ENCODE data around the gene USH1C. TPM values are rescaled to one million over a fixed set of nuclear protein-coding genes. Genes with fewer than 3 reads are reported as not detected.

Gene USH1C
- total and polyA plus RNA-seq, 9 of the 15 experiments (the other 6 are each of a cell fraction or from before 2014, with no cell fraction given): 0.04 TPM; not detected in 8

DNA sequence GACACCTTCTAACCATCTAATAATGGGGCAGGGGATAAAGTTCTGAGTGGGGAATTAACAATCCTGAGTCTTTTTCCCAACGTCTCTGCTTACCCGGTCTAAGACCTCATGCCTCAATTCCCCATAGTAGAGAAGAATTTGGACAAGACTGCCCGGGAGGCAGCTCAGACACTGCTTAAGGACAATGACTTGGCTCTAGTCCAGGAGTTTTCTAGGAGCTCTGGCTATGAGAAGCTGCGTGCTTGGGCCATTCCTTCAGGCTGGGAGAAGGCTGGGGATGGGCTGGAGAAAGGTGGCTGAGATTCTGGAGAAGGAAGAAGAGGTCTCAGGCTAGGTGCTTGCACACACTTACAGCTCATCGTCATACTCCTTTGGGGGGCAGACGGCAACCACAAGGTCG, 47.8 kb downstream of the USH1C start:
- no peak overlapping the region for H3K9ac ChIP-seq (ENCODE audit: insufficient read depth in 1 of 2, low read depth in 2 of 2, low read length in 2 of 2)
- BruUV-seq (replicated peaks): no TSS peak
- no peaks in the 10 kb centered on the region for H3K79me2 ChIP-seq (ENCODE audit: control insufficient read depth, insufficient read depth, low read length)
- no peak overlapping the region for H3K4me2 ChIP-seq (ENCODE audit: insufficient read depth, low read length)
- ChIA-PET CTCF (ENCODE audit: low intra/inter-chr PET ratio) (no interaction called here), POLR2A (interaction anchor here (0.8 kb wide), 1 partner anchor 33 kb away, joined by 3 read pairs; no protein-coding TSS in a partner anchor)
- ATAC-seq (no peak), DNase-seq (ENCODE audit: extremely low read depth in 1 of 4, low spot score in 3 of 4) (peak in 1 of 4 experiments; percentile 10), FAIRE-seq (no peak)
- no peaks in the 10 kb centered on the region for H3K9me3 ChIP-seq (replicated peaks; ENCODE audit: control insufficient read depth, insufficient read depth, low read depth, low read length)
- no peak overlapping the region for H3K27ac ChIP-seq (ENCODE audit: extremely low read depth, low read depth, low read length)
- H3K4me1 ChIP-seq (replicated peaks in 1 of 2; ENCODE audit: control insufficient read depth in 2 of 2, insufficient read depth in 2 of 2, low read length in 2 of 2): no peaks in the 10 kb centered on the region
- in situ Hi-C loops (cut with MboI): no loop called here
- H3K9me1 ChIP-seq (ENCODE audit: control insufficient read depth, insufficient read depth, low read length): peaks cover 4% of the 10 kb centered on the region
- 2% methylated on average over 7 of the region's 7 CpGs for WGBS (ENCODE audit: insufficient coverage, low coverage, missing lambda C conversion rate)
- H2AFZ ChIP-seq (ENCODE audit: low read depth, low read length): no peak overlapping the region
- peaks cover 4% of the 10 kb centered on the region; the same call in 1 of the 2 replicates for H4K20me1 ChIP-seq (replicated peaks; ENCODE audit: control insufficient read depth, insufficient read depth, low read length)
- intact Hi-C loops (cut with micrococcal nuclease): no loop called here
- no peak overlapping the region for H3K4me3 ChIP-seq
- peaks cover 0 to 63% of the 10 kb centered on the region in 2 experiments; a peak in 3 of 5 replicates for H3K27me3 ChIP-seq (ENCODE audit: control insufficient read depth in 2 of 2, insufficient read depth in 2 of 2, low read length in 2 of 2)
- H3K36me3 ChIP-seq (ENCODE audit: control insufficient read depth, insufficient read depth, low read length): no peaks in the 10 kb centered on the region
- TF ChIP-seq MTA1 (IDR thresholded peaks at IDR 0.05; ENCODE audit: borderline replicate concordance) (no peak), ZNF444 (CRISPR knock-in tag; IDR thresholded peaks at IDR 0.05) (no peak), NFIC (IDR thresholded peaks at IDR 0.05) (peak; percentile 68), ZNF551 (CRISPR knock-in tag; IDR thresholded peaks at IDR 0.05) (no peak), DPF2 (IDR thresholded peaks at IDR 0.05) (no peak), ILF3 (IDR thresholded peaks at IDR 0.05; ENCODE audit: borderline replicate concordance) (no peak)
- TF ChIP-seq, protein P1, sequence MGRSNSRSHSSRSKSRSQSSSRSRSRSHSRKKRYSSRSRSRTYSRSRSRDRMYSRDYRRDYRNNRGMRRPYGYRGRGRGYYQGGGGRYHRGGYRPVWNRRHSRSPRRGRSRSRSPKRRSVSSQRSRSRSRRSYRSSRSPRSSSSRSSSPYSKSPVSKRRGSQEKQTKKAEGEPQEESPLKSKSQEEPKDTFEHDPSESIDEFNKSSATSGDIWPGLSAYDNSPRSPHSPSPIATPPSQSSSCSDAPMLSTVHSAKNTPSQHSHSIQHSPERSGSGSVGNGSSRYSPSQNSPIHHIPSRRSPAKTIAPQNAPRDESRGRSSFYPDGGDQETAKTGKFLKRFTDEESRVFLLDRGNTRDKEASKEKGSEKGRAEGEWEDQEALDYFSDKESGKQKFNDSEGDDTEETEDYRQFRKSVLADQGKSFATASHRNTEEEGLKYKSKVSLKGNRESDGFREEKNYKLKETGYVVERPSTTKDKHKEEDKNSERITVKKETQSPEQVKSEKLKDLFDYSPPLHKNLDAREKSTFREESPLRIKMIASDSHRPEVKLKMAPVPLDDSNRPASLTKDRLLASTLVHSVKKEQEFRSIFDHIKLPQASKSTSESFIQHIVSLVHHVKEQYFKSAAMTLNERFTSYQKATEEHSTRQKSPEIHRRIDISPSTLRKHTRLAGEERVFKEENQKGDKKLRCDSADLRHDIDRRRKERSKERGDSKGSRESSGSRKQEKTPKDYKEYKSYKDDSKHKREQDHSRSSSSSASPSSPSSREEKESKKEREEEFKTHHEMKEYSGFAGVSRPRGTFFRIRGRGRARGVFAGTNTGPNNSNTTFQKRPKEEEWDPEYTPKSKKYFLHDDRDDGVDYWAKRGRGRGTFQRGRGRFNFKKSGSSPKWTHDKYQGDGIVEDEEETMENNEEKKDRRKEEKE (IDR thresholded peaks at IDR 0.05; ENCODE audit: borderline replicate concordance in 1 of 2, control insufficient read depth in 1 of 2, low read depth in 2 of 2, low read length in 1 of 2): no peak
